NCI-H2227 treated with DMSO at 0.1 percent for 48 hours (cell line): ENCODE results near the gene SNUPN.
"Not testable (repeated sequence)": the region's sequence is repeated elsewhere in the genome, so short reads cannot be mapped to it uniquely, and the experiment has no call there.

Source experiments
- DNase-seq: peaks from one replicate; lab custom pipeline; 2025; lab: John Stamatoyannopoulos, UW

The SNUPN gene

DNA sequence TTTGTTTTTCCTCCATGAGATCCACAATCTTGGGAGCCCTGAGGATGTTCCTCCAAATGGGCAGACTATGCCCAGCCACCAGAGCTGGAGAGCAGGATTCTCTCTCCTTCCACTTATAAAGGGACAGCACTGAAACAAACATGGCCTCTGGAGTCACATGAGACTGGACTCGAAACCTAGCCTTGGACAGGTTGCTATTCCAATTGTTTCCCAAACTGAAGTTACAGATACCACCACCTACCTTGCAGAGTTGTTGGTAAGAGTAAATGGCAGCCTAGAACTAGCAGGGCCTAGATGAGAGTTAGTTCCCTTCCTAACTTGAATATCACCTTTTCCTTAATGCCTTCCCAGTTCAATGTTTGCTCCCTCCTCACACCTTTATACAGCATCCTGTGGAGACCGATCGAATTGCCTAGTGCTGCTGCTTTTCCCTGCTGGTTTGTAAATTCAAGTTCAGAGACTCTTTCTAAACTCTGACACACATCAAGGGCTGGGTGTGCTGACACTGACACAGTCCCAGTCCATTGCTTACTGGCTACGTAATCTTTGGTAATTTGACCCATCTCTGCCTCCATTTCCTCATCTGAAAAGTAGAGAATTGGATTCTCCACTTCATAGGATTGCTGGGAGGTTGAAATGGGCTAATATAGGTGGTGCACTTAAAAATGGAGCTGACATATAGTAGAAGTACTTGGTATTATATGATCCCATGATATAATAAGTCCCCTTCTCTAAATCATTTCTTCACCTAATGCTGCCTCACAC, 11.9 kb upstream of the SNUPN start:
- DNase-seq, result no peak

DNA sequence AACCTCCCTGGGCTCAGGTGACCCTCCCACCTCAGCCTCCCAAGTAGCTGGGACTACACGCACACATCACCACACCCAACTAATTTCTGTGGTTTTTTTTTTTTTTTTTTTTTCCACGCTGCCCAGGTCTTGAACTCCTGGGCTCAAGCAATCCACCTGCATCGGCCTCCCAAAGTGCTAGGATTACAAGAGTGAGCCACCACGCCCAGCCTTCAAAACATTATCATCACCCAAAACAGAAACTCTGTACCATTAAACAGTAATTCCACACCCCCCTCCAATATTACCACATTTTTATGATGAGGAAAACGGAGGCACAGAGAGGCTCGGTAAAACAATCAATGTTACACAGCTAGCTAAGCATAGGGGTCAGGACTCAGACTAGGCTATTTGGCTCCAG, 10.5 kb upstream of the SNUPN start:
- DNase-seq, result no peak

DNA sequence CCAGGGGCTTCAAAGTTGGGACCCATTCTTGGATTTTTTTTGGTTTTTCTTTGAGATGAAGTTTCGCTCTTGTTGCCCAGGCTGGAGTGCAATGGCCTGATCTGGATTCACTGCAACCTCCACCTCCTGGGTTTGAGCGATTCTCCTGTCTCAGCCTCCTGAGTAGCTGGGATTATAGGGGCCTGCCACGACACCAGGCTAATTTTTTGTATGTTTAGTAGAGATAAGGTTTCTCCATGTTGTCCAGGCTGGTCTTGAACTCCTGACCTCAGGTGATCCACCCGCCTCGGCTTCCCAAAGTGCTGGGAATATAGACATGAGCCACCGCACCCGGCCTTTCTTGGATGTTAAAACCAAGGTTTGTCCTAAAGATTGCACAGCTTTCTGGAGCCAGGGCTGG, 8.4 kb upstream of the SNUPN start:
- not testable (repeated sequence) for DNase-seq

DNA sequence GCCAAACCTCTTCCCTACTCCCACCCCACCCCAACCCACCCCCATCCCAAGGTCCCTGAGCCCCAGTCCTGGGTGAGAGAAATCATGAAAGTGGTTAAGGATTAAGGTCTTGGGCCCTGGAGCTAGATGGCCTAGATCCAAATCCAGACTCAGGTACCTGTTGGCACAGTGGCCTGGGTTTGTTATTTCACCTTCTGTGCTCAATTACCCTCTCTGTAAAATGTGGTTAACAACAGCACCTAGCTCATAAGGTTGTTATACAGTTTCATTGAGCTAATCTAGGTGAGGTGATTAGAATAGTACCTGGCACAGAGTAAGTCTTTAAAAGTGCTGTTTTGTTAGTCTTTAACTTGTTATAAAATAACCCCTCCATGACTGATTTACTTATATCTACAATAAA, 6.4 kb upstream of the SNUPN start:
- DNase-seq, result no peak

DNA sequence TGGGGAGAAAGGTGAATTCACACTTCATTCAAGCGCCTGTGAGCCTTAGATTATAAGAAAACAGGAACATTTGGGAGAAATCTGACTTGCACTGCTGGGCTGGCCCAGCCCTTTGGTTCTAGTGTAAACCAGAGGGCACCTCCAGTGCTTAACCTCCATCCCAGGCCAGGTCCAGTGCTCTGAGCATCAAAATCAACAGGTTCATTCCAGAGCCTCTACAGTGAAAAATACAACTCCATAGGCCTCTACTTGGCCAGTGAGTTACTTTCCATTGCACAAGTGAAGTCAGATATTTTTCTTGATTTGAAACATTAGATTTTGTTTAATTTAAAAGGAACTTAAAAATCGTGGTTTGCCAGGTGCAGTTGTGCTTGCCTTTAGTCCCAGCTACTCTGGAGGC, 3.0 kb downstream of the SNUPN start:
- DNase-seq, result no peak

DNA sequence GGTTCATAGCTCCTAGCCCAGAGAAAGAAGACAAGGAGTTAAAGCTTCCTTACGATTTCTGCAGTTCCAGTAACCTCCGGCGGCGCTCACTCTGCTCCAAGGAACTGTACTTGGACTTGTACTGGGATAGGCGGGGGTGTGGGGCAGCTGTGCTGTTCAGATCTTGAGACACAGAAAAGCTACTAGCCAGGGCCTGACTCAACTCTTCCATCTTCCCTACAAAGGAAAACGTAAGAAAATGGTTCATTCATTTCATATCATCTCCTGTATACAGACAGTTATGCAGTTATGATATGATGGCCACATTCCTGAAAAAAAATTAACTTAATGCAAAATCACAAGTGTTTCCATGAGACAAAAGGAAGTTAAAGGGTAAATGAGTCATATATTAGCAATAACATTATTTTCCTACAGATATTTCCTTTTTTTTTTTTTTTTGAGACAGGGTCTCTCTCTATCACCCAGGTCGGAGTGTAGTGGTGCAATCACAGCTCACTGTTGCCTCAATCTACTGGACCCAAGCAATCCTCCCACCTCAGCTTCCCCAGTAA, 4.6 kb downstream of the SNUPN start:
- no peak for DNase-seq

DNA sequence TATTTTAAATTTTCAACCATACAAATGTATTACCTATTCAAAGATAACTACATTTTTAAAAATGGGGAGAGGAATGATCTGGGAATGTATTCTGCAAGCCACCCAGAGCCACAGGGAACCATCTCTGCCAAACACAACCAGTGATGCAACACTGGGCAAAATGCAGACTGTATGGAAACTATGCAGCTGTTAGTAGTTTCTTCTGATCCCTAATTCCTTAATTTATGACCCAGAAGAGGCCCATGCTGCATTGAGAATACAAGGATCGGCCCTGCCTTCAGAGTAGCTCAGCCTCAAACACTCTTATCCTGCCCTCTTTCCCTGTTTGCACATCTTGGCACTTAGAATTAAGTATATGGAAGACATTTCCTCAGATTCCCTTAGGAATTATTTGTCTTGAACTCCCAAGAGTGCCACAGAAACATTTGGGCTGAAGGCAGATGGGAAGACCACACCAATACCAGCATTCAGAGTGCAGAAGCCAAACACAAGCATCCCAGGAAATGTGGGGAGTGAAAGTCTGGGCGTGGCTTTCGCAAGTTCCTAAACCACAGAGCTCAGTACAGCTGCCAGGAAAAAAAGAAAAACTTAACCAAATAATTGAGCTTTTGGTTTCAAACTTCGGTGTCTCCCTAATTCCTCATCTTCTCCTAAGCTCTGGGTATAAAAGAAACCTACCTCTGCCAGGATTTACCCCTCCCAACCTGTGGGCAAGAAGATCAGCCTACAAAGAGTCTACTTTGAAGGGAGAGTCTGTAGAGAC, 5.3 kb downstream of the SNUPN start:
- DNase-seq, result no peak

DNA sequence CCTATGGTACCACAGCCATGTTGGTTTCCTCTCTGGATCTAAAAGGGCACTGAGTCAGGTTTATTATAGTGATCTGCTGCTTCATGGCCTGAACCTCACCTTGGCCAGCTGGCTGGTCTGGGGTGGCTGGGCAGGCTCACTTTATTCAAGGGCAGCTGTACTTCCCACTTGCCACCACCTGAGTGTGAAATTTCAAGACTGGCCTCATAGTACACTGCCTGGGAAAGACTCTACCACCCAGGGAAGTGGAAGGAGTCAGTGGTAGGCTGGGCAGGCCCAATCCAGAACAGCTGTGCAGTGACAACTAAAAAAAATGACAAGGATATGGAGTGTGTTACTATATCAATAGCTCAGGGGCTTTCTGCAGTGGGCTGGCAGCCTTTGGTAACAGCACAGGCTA, 8.8 kb downstream of the SNUPN start:
- no peak for DNase-seq

DNA sequence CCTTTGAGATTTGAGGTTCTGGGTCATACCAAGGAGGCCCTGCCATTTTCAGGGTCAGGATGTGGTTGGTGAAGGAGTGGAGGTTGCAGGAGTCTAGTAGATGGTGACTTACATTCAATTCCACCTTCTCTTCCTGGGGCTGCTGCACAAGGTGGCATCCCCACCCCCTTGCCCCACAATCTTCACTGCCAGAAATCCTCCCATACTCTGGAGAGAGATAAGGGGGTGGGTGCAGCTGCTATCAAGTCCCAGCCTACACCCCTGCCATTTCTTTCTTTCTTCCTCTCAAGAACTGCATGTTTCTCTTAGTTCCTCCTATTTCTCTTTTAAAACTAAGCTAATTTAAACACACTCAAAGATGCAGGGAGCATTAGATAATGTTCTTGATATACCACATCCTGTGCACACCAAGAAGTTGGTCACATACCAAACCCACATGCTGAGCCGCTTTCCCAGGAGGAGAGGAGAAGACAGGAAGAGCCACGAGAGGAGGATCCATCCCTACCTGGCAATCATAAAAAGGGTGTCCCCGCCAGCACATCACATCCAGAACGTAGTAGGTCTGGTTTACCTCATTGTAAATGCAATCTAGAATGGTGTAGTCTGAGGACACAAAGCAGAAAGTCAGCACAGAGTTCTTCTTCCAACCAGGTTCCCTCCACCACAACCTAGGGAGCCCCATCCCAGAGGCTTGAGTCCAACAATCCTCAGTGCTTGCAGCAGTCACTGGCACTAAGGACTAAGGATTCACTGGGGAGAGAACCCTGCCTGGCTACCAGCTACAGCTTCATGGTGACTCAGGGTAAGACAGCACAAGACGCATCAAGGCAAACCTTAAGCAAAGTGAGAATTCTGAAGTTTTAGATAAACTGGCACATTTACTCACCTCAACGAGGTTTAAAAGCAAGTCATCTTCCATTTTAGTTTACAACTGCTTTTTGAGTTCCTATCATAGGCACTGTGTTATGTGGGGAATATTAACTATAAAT, 18.5 kb downstream of the SNUPN start:
- no peak for DNase-seq

DNA sequence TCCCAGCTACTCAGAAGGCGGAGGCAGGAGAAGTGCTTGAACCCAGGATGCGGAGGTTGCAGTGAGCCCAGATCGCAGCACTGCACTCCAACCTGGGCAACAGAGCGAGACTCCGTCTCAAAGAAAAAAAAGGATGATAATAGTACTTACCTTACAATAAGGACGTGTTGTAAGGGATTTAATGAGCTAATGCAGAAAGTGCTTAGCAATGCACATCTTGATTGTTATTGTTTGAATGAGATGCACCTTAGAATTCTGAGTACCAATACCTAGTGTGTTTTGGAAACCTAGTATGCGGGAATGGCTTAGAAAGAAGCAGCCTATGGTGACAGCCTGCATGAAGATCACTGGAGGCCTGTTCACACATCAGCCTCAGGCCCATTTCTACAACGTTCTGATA, 19.5 kb downstream of the SNUPN start:
- no peak for DNase-seq

DNA sequence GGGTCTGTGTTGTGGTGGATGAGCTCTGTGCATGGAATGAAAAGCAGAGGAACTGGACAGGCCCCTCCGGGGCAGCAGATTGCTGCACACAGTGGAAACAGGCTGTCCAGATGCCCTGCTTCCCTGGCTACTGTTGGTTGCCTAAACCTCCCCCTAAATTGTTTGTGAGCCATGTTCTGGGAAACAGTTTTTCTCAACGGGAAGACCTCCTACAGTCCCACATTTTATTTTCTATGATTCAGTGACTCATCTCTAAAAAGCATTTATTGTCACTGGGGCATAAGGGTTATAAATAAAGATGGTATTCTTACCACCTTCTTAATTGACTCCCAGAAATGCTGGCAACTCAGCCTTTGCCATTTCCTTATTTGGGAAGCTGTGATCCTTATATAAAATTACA, 26.1 kb downstream of the SNUPN start:
- DNase-seq, result no peak

DNA sequence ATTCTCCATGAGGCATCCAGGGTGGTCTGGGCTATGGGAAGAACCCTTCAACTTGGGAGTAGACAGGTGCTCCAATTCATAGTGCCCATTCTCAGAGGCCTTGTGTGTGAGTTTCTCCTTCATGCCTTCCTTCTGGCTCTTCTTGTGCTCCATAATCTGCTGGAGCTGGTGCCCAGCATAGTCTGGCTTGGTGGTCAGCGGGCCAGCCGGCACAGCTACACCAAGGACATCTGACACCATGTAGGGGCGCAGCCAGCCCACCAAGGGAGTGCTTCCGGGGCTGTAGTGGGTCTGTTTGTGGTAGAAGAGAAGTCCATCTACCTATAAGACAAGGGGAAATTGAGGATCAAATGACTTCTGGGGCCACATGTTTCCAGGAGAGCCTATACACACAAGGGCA, 27.2 kb downstream of the SNUPN start:
- DNase-seq, result no peak

DNA sequence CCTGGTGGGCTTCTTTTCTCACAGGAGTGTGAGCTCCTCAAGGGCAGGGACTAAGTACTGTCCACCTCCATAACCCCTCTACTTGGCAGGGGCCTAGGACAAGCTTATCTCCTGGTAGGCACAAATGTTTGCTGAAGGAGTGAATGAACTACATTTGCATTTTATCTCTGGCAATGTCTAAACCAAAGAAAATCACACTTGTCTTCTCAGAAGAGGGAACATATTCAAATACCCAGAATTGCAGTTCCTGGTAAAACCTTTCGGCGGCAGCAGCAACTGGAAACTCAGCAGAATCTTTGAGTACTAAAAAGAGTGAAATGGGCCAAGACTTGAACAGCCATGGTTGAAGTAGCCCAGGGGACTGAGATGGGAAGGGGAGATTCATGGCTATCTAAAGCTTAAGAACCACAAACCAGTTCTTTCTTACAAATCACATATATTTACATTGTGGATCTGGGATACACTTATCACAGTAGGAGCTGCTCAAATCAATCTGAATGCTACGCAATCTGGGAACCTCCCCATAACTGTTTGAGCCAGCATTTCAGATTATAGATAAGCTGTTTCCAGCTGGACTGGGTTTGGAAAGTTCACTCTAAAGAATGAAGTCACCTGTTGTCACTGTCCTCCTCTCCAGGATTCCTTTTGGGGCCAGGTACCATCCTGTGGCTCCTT, 27.7 kb downstream of the SNUPN start:
- DNase-seq, result no peak

DNA sequence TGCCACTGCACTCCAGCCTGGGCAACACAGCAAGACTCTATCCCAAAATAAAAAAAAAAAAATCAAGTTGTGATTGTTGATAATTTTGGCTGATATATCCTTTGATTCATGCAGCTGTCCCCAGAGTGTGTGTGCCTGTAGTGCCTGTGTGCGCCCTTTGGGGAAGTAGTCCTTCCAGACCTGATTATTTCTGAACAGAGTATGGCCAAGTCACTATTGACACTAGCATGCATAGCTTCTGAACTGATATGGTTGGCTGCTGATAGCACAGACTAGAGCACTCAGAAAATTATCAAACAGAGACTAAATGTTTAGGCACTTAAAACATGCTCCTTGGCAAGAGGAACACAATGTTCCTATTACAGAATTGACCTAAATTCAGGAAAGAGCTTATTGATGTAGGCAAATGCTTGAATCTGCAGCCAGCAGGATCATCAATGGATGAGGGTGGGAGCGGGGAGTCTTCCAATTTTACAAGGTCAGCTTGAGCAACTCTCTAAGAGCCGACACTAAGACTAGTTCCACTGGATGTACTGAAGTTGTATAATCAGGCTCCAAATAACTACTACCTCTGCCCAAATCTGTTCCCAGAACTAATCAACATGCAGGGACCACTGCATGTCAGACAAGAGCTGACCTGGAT, 28.7 kb downstream of the SNUPN start:
- no peak for DNase-seq

DNA sequence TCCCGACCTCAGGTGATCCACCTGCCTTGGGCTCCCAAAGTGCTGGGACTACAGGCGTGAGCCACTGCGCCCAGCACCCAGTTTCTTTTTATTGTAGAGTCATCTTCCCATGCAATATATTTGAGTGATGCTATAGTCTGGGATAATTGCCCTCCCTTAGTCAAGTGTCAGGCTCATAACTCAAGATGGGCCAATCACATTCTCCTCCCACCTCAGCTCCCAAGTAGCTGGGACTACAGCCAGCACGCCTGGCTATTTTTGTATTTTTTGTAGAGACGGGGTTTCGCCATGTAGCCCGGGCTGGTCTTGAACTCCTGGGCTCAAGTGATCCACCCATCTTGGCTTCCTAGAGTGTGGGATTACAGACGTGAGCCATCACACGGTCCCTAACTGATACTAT, 31.2 kb downstream of the SNUPN start:
- DNase-seq, result no peak

DNA sequence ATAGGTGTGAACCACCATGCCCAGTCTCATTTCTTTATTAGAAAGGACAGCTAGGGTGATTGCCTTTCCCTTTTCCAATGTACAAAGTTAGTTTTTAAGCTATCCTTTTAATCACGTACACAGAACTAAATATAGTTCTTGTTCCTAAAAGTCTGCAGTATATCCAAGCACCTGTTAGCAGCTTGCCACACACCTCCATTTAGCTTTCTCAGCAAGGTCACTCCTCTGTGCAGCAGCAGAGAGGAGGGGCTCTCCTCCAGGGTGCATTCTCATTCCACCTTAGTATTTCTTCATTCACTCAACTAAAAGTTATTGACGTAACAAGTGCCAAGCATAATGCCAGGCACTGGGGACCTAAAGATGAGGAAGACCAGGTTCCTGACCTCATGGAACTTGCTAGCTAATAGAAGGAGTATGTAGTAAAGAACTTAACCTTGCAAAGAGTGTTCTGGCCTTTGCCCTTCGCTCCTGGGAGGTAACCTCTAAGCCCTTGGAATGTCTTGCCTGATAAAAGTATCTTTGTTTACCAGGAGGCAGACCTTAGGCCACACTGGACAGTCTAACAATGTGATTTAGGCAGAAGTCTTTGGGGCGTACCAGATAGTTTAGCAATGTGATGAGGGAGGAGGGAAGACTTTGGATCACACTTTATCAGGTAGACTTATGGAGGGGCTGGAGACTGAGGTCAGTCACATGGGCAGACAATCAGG, 33.7 kb downstream of the SNUPN start:
- no peak for DNase-seq

DNA sequence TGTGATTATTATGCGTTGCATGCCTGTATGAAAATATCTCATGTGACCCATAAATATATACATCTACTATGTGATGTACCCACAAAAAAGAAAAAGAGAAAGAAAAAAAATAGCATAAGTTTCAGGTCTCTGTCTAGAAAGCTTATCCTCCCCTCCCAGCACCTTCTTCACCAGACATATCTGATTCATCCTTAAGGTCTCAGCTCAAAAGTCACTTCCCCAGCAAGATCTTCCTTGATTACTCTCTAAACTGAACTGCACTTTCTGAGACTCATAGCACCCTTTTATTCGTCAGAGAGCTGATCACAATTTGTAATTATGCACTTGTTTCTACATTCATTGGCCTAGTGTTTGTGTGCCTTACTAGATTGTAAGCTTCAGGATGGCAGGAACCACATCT, 35.3 kb downstream of the SNUPN start:
- DNase-seq, result no peak

DNA sequence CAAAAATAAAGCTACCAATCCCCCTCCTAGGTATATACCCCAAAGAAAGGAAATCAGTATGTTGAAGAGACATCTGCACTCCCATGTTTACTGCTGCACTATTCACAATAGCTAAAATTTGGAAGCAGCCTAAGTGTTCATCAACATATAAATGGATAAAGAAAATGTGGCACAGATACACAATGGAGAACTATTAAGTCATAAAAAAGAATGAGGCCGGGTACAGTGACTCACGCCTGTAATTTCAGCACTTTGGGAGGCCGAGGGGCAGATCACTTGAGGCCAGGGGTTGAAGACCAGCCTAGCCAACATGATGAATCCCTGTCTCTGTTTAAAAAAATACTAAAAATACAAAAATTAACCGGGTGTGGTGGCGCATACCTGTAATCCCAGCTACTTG, 36.5 kb downstream of the SNUPN start:
- DNase-seq, result no peak

DNA sequence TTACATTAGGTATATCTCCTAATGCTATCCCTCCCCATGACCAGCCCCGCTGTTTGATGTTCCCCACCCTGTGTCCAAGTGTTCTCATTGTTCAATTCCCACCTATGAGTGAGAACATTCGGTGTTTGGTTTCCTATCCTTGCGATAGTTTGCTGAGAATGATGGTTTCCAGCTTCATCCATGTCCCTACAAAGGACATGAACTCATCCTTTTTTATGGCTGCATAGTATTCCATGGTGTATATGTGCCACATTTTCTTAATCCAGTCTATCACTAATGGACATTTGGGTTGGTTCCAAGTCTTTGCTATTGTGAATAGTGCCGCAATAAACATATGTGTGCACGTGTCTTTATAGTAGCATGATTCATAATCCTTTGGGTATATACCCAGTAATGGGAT, 39.1 kb downstream of the SNUPN start:
- DNase-seq, result not testable (repeated sequence)

DNA sequence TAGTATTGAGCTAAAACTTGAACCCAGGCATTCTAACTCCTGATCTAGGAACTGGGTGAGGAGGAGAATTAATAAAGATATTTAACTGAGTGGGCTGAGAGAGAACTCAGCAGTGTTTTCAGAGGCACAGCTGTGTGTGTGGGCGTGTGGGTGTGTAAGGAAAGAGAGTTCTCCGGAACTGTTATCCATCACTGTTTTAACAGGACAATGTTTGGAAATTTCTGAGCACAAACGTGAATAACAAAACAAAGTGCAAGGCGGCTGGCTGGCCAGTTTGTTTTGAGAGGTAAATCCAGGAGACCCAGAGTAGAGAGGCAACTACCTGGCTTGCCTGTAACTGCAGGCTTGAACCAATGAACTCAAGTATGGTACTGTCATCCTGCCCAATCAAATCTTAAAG, 41.4 kb downstream of the SNUPN start:
- DNase-seq, result no peak

DNA sequence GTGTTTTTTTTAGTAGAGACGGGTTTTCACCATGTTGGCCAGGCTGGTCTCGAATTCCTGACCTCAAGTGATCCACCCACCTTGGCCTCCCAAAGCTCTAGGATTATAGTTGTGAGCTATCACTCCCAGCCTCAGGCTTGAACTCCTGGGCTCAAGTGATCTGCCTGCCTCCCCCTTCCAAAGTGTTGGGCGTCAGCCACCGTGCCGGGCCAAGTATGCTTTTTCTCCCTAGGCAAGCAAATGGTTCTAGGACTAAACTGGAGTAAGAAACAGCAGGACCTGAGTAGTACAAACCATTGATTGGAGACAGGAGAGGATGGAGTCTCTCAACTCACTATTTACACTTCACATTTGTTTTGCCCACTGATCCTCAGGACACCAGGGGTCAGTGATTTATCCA, 41.8 kb downstream of the SNUPN start:
- DNase-seq, result no peak
